Ishikawa (cell line): ENCODE results near the gene CDC40.

Source experiments
- EGR1 ChIP-seq: IDR thresholded peaks from 2 replicates; pipeline ENCODE4 v1.6.1; 2012
- FOXM1 ChIP-seq: IDR thresholded peaks from 2 replicates; pipeline ENCODE4 v1.6.1; 2012; ENCODE audit warnings: low read depth, borderline replicate concordance
- MAX ChIP-seq: IDR thresholded peaks from 2 replicates; pipeline ENCODE4 v1.6.1; 2012
- NFIC ChIP-seq: IDR thresholded peaks from 2 replicates; pipeline ENCODE4 v1.6.1; 2012
- REST ChIP-seq: IDR thresholded peaks from 2 replicates; pipeline ENCODE4 v1.6.1; 2012; ENCODE audit warnings: low read depth, mild to moderate bottlenecking
- TAF1 ChIP-seq: IDR thresholded peaks from 2 replicates; pipeline ENCODE4 v1.6.1; 2012; ENCODE audit warnings: low read depth, mild to moderate bottlenecking
- TCF12 ChIP-seq: IDR thresholded peaks from 2 replicates; pipeline ENCODE4 v1.6.1; 2012; ENCODE audit warnings: low read depth
- YY1 ChIP-seq: IDR thresholded peaks from 2 replicates; pipeline ENCODE4 v1.6.1; 2012; ENCODE audit warnings: low read depth
- ZBTB7A ChIP-seq: IDR thresholded peaks from 2 replicates; pipeline ENCODE4 v1.6.1; 2012; ENCODE audit warnings: low read depth

GRCh38 chr6:110246900-110247546, 66.8 kb downstream of the CDC40 start:
- TF ChIP-seq TAF1 (no peak), TCF12 (no peak), NFIC (no peak), REST (no peak), MAX (no peak), YY1 (no peak), ZBTB7A (no peak), FOXM1 (no peak), EGR1 (no peak)
